Measurements from ENCODE around the gene CDH10.

GRCh38 chr5:24474685-24475084, 170.1 kb downstream of the CDH10 start:
- TF ChIP-seq CTCF (IDR thresholded peaks at IDR 0.05; ENCODE audit: low read length) (no peak), EZH2 (IDR thresholded peaks at IDR 0.05; ENCODE audit: borderline replicate concordance, low read length) (no peak)

Data from OCI-LY1 (cell line).